HEK293 (cell line): Measurements from ENCODE around the gene CTNNBL1.
A peak's percentile ranks its signal among the peaks of the same experiment; 100 is the strongest.

Experiments
- CTCF ChIA-PET: fragments of 350-600 bp; formaldehyde crosslinking; extraction: SDS; loops from one replicate; lab custom pipeline; 2021; ENCODE audit warnings: antibody characterized with exemption; lab: Yijun Ruan, JAX
- POLR2A ChIA-PET: fragments of 300-600 bp; formaldehyde crosslinking; extraction: SDS; loops from one replicate; lab custom pipeline; 2020; ENCODE audit warnings: antibody characterized with exemption, inconsistent platforms; lab: Yijun Ruan, JAX
- H3K27ac ChIP-seq: fragments of 200-500 bp; sonication (Bioruptor generic); 2 replicates; pipeline ENCODE4 v1.5.1; 2014; ENCODE audit warnings: low read depth, low read length, control low read depth, inconsistent platforms; ENCODE audit errors: extremely low read depth
- H3K36me3 ChIP-seq, 2 experiments: fragments of 200-500 bp in 1 of 2; sonication (Bioruptor generic) in 1 of 2; 1 replicate in 1 of 2; 2 replicates in 1 of 2; pipeline ENCODE4 v1.5.1; 2014 to 2017; ENCODE audit warnings: inconsistent platforms in 2 of 2, low read length in 2 of 2; ENCODE audit not compliant: control insufficient read depth in 2 of 2, insufficient read depth in 1 of 2
- H3K4me1 ChIP-seq: fragments of 200-500 bp; sonication (Bioruptor generic); 2 replicates; pipeline ENCODE4 v1.5.1; 2014; ENCODE audit warnings: mild to moderate bottlenecking, low read length, inconsistent platforms; ENCODE audit not compliant: control insufficient read depth, insufficient read depth
- H3K4me3 ChIP-seq: 2 replicates; pipeline ENCODE4 v1.5.1; 2011; ENCODE audit warnings: low read depth, mild to moderate bottlenecking, control low read depth, low read length, moderate library complexity
- H3K9me3 ChIP-seq: fragments of 200-500 bp; sonication (Bioruptor generic); 2 replicates; pipeline ENCODE4 v1.5.1; 2014; ENCODE audit warnings: low read depth, low read length, inconsistent platforms; ENCODE audit not compliant: control insufficient read depth, insufficient read depth
- GLI2 ChIP-seq: fragments of 450-650 bp; formaldehyde crosslinking; IDR thresholded peaks from 2 replicates; pipeline ENCODE4; 2017; ENCODE audit warnings: missing biosample characterization, missing genetic modification characterization, low read depth, borderline replicate concordance
- OVOL3 ChIP-seq: fragments of 450-650 bp; formaldehyde crosslinking; IDR thresholded peaks from 2 replicates; pipeline ENCODE4 v1.5.1; 2016; ENCODE audit warnings: missing biosample characterization, missing genetic modification characterization
- SETDB1 ChIP-seq: IDR thresholded peaks from one replicate; pipeline ENCODE4 v1.6.1; 2017; ENCODE audit warnings: mild to moderate bottlenecking, low read length, moderate library complexity, mixed read lengths; ENCODE audit not compliant: insufficient read length
- ZNF133 ChIP-seq: fragments of 450-650 bp; formaldehyde crosslinking; IDR thresholded peaks from 2 replicates; pipeline ENCODE4 v1.5.1; 2016; ENCODE audit warnings: missing biosample characterization, missing genetic modification characterization
- ZNF155 ChIP-seq: fragments of 450-650 bp; formaldehyde crosslinking; IDR thresholded peaks from 2 replicates; pipeline ENCODE4 v1.5.1; 2016; ENCODE audit warnings: missing biosample characterization, missing genetic modification characterization
- ZNF157 ChIP-seq: fragments of 450-650 bp; formaldehyde crosslinking; IDR thresholded peaks from 2 replicates; pipeline ENCODE4 v1.5.1; 2016; ENCODE audit warnings: missing biosample characterization, missing genetic modification characterization
- ZNF16 ChIP-seq: fragments of 450-650 bp; formaldehyde crosslinking; IDR thresholded peaks from 2 replicates; pipeline ENCODE4 v1.5.1; 2016; ENCODE audit warnings: low read depth, missing biosample characterization, missing genetic modification characterization
- ZNF169 ChIP-seq: fragments of 450-650 bp; formaldehyde crosslinking; IDR thresholded peaks from 2 replicates; pipeline ENCODE4 v1.5.1; 2016; ENCODE audit warnings: missing biosample characterization, missing genetic modification characterization
- ZNF2 ChIP-seq: fragments of 450-650 bp; formaldehyde crosslinking; IDR thresholded peaks from 2 replicates; pipeline ENCODE4 v1.5.1; 2016; ENCODE audit warnings: missing biosample characterization, missing genetic modification characterization
- ZNF341 ChIP-seq: fragments of 450-650 bp; formaldehyde crosslinking; IDR thresholded peaks from 2 replicates; pipeline ENCODE4; 2016; ENCODE audit warnings: low read depth, missing biosample characterization, missing genetic modification characterization
- ZNF350 ChIP-seq: fragments of 450-650 bp; formaldehyde crosslinking; IDR thresholded peaks from 2 replicates; pipeline ENCODE4 v1.5.0; 2017; ENCODE audit warnings: missing biosample characterization, mild to moderate bottlenecking, missing genetic modification characterization
- ZNF404 ChIP-seq: fragments of 450-650 bp; formaldehyde crosslinking; IDR thresholded peaks from 2 replicates; pipeline ENCODE4 v1.5.1; 2017; ENCODE audit warnings: missing biosample characterization, missing genetic modification characterization
- ZNF529 ChIP-seq: fragments of 450-650 bp; formaldehyde crosslinking; IDR thresholded peaks from 2 replicates; pipeline ENCODE4 v1.5.1; 2017; ENCODE audit warnings: missing genetic modification characterization, missing biosample characterization; ENCODE audit not compliant: insufficient replicate concordance
- ZNF548 ChIP-seq: fragments of 450-650 bp; formaldehyde crosslinking; IDR thresholded peaks from 2 replicates; pipeline ENCODE4 v1.5.1; 2016; ENCODE audit warnings: missing biosample characterization, missing genetic modification characterization
- ZNF600 ChIP-seq: fragments of 450-650 bp; formaldehyde crosslinking; IDR thresholded peaks from 2 replicates; pipeline ENCODE4 v1.5.1; 2016; ENCODE audit warnings: missing biosample characterization, missing genetic modification characterization
- ZNF610 ChIP-seq: fragments of 450-650 bp; formaldehyde crosslinking; IDR thresholded peaks from 2 replicates; pipeline ENCODE4 v1.5.1; 2016; ENCODE audit warnings: missing biosample characterization, missing genetic modification characterization, borderline replicate concordance
- ZNF701 ChIP-seq: fragments of 450-650 bp; formaldehyde crosslinking; IDR thresholded peaks from 2 replicates; pipeline ENCODE4 v1.5.1; 2016; ENCODE audit warnings: missing biosample characterization, missing genetic modification characterization
- ZNF785 ChIP-seq: fragments of 450-650 bp; formaldehyde crosslinking; IDR thresholded peaks from 2 replicates; pipeline ENCODE4 v1.5.1; 2016; ENCODE audit warnings: missing biosample characterization, missing genetic modification characterization
- TF ChIP-seq, protein P1 (sequence below): fragments of 450-650 bp; formaldehyde crosslinking; IDR thresholded peaks from 2 replicates; pipeline ENCODE4 v1.5.1; 2016; ENCODE audit warnings: missing biosample characterization, missing genetic modification characterization, borderline replicate concordance
- TF ChIP-seq, protein P2 (sequence below): fragments of 450-650 bp; formaldehyde crosslinking; IDR thresholded peaks from 2 replicates; pipeline ENCODE4 v1.5.1; 2017; ENCODE audit warnings: missing biosample characterization, missing genetic modification characterization
- TF ChIP-seq, protein P3 (sequence below): fragments of 450-650 bp; formaldehyde crosslinking; IDR thresholded peaks from 2 replicates; pipeline ENCODE4 v1.5.1; 2016; ENCODE audit warnings: missing biosample characterization, missing genetic modification characterization
- TF ChIP-seq, protein P4 (sequence below): fragments of 450-650 bp; formaldehyde crosslinking; IDR thresholded peaks from 2 replicates; pipeline ENCODE4 v1.5.1; 2016; ENCODE audit warnings: missing biosample characterization, missing genetic modification characterization

CTNNBL1 gene

DNA sequence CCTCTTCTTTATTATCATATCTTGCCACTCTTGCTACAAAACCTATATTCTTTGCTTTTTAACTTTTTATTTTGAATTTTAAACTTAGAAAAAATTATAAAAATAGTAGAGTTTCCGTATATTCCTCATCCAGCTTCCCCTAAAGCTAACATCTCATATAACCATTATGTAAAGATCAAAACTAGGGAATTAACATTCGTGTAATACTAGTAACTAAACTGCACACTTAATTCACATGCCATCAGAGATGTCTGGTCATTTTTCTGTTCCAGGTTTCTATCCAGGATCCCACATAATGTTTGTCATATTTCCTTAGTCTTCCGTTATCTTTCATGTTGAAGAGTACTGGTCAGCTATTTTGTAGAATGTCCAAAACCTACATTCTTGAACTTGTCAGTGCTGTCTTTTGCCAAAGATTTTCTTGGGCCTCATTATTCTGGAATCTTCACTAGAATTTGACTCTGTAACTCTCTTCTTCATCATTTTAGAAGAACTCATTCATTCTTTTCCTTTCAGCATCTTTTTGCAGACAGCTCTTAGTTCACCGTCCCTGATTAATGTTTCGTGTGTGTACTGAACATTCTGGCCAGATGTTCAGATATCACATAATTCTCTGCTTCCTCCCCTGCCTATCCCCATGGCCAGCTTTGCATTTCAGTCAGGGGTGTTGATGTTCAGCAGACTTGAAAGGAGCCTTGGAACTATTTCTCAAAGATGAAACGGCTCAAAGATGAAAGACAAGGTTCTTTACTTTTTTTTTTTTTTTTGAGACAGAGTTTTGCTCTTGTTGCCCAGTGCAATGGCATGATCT lies 9.4 kb downstream of the CTNNBL1 start:
- ChIA-PET POLR2A (interaction anchor here (1.3 to 1.5 kb wide), 2 partner anchors 9 to 10 kb away, joined by 3 to 5 read pairs; partner anchors contain the start of gene CTNNBL1), CTCF (interaction anchor here (0.5 kb wide), 1 partner anchor 169 kb away, joined by 3 read pairs; no protein-coding TSS in a partner anchor)
- H3K36me3 ChIP-seq: no peaks in the 10 kb centered on the region
- H3K4me3 ChIP-seq: no peak overlapping the region
- TF ChIP-seq ZNF341 (tag by site-specific recombination): no peak
- TF ChIP-seq ZNF529 (tag by site-specific recombination): peak; percentile 98
- H3K9me3 ChIP-seq: no peaks in the 10 kb centered on the region
- H3K27ac ChIP-seq: no peak overlapping the region
- H3K4me1 ChIP-seq: no peaks in the 10 kb centered on the region; the same call in 1 of the 2 replicates

DNA sequence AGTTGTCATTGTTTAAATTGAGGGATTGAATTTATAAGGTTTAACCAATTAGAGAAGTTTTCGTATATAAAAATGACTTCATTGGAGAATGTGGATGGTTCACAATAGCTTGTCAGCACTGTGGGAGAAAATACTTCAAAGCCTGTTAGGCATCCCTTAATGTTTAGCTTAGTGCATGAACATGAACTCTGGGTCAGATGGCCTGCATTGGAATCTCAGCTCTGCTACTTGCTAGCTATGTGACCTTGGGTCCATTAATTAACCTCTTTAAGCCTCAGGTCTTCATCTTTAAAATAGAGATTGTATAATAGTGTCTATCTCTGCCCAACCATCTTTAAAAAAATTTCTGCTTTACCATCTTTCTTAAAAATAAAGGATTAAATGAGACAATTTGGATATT lies 11.1 kb downstream of the CTNNBL1 start:
- no peak for TF ChIP-seq ZNF155 (tag by site-specific recombination)
- TF ChIP-seq, protein P1, sequence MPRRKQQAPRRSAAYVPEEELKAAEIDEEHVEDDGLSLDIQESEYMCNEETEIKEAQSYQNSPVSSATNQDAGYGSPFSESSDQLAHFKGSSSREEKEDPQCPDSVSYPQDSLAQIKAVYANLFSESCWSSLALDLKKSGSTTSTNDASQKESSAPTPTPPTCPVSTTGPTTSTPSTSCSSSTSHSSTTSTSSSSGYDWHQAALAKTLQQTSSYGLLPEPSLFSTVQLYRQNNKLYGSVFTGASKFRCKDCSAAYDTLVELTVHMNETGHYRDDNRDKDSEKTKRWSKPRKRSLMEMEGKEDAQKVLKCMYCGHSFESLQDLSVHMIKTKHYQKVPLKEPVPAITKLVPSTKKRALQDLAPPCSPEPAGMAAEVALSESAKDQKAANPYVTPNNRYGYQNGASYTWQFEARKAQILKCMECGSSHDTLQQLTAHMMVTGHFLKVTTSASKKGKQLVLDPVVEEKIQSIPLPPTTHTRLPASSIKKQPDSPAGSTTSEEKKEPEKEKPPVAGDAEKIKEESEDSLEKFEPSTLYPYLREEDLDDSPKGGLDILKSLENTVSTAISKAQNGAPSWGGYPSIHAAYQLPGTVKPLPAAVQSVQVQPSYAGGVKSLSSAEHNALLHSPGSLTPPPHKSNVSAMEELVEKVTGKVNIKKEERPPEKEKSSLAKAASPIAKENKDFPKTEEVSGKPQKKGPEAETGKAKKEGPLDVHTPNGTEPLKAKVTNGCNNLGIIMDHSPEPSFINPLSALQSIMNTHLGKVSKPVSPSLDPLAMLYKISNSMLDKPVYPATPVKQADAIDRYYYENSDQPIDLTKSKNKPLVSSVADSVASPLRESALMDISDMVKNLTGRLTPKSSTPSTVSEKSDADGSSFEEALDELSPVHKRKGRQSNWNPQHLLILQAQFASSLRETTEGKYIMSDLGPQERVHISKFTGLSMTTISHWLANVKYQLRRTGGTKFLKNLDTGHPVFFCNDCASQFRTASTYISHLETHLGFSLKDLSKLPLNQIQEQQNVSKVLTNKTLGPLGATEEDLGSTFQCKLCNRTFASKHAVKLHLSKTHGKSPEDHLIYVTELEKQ (tag by site-specific recombination): no peak
- TF ChIP-seq, protein P2, sequence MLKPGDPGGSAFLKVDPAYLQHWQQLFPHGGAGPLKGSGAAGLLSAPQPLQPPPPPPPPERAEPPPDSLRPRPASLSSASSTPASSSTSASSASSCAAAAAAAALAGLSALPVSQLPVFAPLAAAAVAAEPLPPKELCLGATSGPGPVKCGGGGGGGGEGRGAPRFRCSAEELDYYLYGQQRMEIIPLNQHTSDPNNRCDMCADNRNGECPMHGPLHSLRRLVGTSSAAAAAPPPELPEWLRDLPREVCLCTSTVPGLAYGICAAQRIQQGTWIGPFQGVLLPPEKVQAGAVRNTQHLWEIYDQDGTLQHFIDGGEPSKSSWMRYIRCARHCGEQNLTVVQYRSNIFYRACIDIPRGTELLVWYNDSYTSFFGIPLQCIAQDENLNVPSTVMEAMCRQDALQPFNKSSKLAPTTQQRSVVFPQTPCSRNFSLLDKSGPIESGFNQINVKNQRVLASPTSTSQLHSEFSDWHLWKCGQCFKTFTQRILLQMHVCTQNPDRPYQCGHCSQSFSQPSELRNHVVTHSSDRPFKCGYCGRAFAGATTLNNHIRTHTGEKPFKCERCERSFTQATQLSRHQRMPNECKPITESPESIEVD (tag by site-specific recombination): no peak
- TF ChIP-seq ZNF169 (tag by site-specific recombination): no peak
- TF ChIP-seq ZNF600 (tag by site-specific recombination): no peak
- TF ChIP-seq, protein P3, sequence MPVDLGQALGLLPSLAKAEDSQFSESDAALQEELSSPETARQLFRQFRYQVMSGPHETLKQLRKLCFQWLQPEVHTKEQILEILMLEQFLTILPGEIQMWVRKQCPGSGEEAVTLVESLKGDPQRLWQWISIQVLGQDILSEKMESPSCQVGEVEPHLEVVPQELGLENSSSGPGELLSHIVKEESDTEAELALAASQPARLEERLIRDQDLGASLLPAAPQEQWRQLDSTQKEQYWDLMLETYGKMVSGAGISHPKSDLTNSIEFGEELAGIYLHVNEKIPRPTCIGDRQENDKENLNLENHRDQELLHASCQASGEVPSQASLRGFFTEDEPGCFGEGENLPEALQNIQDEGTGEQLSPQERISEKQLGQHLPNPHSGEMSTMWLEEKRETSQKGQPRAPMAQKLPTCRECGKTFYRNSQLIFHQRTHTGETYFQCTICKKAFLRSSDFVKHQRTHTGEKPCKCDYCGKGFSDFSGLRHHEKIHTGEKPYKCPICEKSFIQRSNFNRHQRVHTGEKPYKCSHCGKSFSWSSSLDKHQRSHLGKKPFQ (tag by site-specific recombination): no peak
- TF ChIP-seq ZNF16 (tag by site-specific recombination): no peak
- no peak for TF ChIP-seq ZNF701 (tag by site-specific recombination)
- TF ChIP-seq GLI2 (tag by site-specific recombination): no peak
- TF ChIP-seq ZNF548: no peak
- no peak for TF ChIP-seq ZNF785 (tag by site-specific recombination)
- TF ChIP-seq ZNF133 (tag by site-specific recombination): no peak
- TF ChIP-seq ZNF157 (tag by site-specific recombination): no peak
- no peak for TF ChIP-seq ZNF404 (tag by site-specific recombination)
- TF ChIP-seq, protein P4, sequence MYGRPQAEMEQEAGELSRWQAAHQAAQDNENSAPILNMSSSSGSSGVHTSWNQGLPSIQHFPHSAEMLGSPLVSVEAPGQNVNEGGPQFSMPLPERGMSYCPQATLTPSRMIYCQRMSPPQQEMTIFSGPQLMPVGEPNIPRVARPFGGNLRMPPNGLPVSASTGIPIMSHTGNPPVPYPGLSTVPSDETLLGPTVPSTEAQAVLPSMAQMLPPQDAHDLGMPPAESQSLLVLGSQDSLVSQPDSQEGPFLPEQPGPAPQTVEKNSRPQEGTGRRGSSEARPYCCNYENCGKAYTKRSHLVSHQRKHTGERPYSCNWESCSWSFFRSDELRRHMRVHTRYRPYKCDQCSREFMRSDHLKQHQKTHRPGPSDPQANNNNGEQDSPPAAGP (tag by site-specific recombination): no peak
- TF ChIP-seq SETDB1: no peak
- TF ChIP-seq ZNF610 (tag by site-specific recombination): no peak
- TF ChIP-seq OVOL3 (tag by site-specific recombination): no peak
- no peak for TF ChIP-seq ZNF350 (tag by site-specific recombination)
- no peak for TF ChIP-seq ZNF2 (tag by site-specific recombination)
- H3K36me3 ChIP-seq: no peaks in the 10 kb centered on the region
- H3K27ac ChIP-seq: no peak overlapping the region
- POLR2A ChIA-PET: interaction anchor here (1.5 kb wide), 1 partner anchor 11 kb away, joined by 5 read pairs; the partner anchor contains the start of gene CTNNBL1
- no peak overlapping the region for H3K4me3 ChIP-seq
- H3K9me3 ChIP-seq: no peaks in the 10 kb centered on the region
- CTCF ChIA-PET: interaction anchor here (0.6 kb wide), 1 partner anchor 1280 kb away, joined by 3 read pairs; no protein-coding TSS in a partner anchor
- H3K4me1 ChIP-seq: no peaks in the 10 kb centered on the region
